ENCODE data around the gene ZNF594. TPM values are rescaled to one million over a fixed set of nuclear protein-coding genes. Genes with fewer than 3 reads are reported as not detected.

ZNF594 gene
- total and polyA plus RNA-seq, 2 donors (not counting 3 experiments of a cell fraction or from before 2014, with no cell fraction given): 1.2 to 5.8 TPM

GRCh38 chr17:5201011-5201410 lies 9.3 kb upstream of the ZNF594 start:
- H3K4me1 ChIP-seq (ENCODE audit: control insufficient read depth, extremely low read depth, insufficient read depth, low read length): no peaks in the 10 kb centered on the region
- no peaks in the 10 kb centered on the region for H4K20me1 ChIP-seq (replicated peaks; ENCODE audit: control insufficient read depth, extremely low read depth, insufficient read depth, low read length)
- H2AFZ ChIP-seq (ENCODE audit: low read depth, low read length): no peak overlapping the region
- TF ChIP-seq JUN (IDR thresholded peaks at IDR 0.05; ENCODE audit: borderline replicate concordance, insufficient read depth, insufficient read length, low read depth): no peak
- TF ChIP-seq POLR2A (IDR thresholded peaks at IDR 0.05; ENCODE audit: low read depth, low read length): no peak
- TF ChIP-seq CTCF (IDR thresholded peaks at IDR 0.05; ENCODE audit: extremely low read depth in 1 of 2, insufficient read depth in 1 of 2, low read depth in 1 of 2, low read length in 2 of 2): no peak
- TF ChIP-seq EZH2 (IDR thresholded peaks at IDR 0.05; ENCODE audit: borderline replicate concordance, low read depth, low read length, severe bottlenecking): no peak
- TF ChIP-seq MYC (IDR thresholded peaks at IDR 0.05; ENCODE audit: low read depth, low read length): no peak
- TF ChIP-seq POLR2AphosphoS5 (IDR thresholded peaks at IDR 0.05; ENCODE audit: insufficient read depth, low read depth, low read length): no peak
- no peak for TF ChIP-seq MAX (IDR thresholded peaks at IDR 0.05; ENCODE audit: insufficient read depth, insufficient read length)
- no peak overlapping the region for H3K27ac ChIP-seq (ENCODE audit: insufficient read depth, low read depth, low read length)
- no peaks in the 10 kb centered on the region for H3K36me3 ChIP-seq (ENCODE audit: control insufficient read depth in 2 of 2, extremely low read depth in 1 of 2, insufficient read depth in 2 of 2, low read length in 2 of 2)
- ChIA-PET CTCF (interaction anchor here (0.8 kb wide), 1 partner anchor 107 kb away, joined by 3 read pairs; no protein-coding TSS in a partner anchor), POLR2A (no interaction called here)
- intact Hi-C loops (cut with micrococcal nuclease) (no loop called here), dilution Hi-C loops (cut with MboI; ENCODE audit: extremely low pct_ligation_motif_present, low sequenced_read_pairs) (no loop called here)
- H3K79me2 ChIP-seq (ENCODE audit: control insufficient read depth, insufficient read depth, low read length): no peaks in the 10 kb centered on the region
- no peaks in the 10 kb centered on the region for H3K9me1 ChIP-seq (replicated peaks; ENCODE audit: control insufficient read depth, extremely low read depth, insufficient read depth, low read length)
- DNase-seq (ENCODE audit: low read depth, low spot score) (no peak), FAIRE-seq (no peak)
- no peaks in the 10 kb centered on the region for H3K27me3 ChIP-seq (ENCODE audit: control insufficient read depth in 2 of 2, insufficient read depth in 2 of 2, low read length in 2 of 2)
- no peak overlapping the region for H3K4me2 ChIP-seq (ENCODE audit: insufficient read depth, low read length)
- H3K9me3 ChIP-seq (replicated peaks; ENCODE audit: control insufficient read depth, insufficient read depth, low read length): no peaks in the 10 kb centered on the region
- H3K9ac ChIP-seq (replicated peaks; ENCODE audit: extremely low read depth, insufficient read depth, low read length): no peak overlapping the region
- H3K4me3 ChIP-seq (replicated peaks in 1 of 3; ENCODE audit: insufficient read depth in 1 of 3, low read depth in 1 of 3, low read length in 3 of 3): no peak overlapping the region
- BruUV-seq (replicated peaks): no TSS peak

All from endothelial cell of umbilical vein (primary cell).